COLO668 (cell line): ENCODE results near the gene SS18.

Experiments used
- DNase-seq: peaks from one replicate; lab custom pipeline; 2025; ENCODE audit not compliant: unreplicated experiment; lab: John Stamatoyannopoulos, UW

The SS18 gene

DNA sequence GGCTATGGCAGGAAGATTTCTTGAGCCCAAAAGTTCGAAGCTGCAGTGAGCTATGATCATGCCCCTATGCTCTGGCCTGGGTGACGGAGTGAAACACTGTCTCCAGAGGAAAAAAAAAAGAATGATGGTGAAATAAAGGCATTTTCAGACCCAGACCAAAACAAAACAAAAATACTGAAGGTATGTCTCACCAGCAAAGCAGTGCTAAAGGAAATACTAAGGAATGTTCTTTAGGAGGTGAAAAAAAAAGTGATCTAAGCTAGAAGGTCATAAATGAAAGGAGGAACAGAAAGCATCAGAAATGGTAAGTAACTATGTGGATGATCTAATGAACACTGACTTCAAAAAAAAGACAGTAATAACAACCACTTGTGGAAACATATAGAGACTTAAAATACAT is 18.7 kb downstream of the SS18 start:
- no peak for DNase-seq

DNA sequence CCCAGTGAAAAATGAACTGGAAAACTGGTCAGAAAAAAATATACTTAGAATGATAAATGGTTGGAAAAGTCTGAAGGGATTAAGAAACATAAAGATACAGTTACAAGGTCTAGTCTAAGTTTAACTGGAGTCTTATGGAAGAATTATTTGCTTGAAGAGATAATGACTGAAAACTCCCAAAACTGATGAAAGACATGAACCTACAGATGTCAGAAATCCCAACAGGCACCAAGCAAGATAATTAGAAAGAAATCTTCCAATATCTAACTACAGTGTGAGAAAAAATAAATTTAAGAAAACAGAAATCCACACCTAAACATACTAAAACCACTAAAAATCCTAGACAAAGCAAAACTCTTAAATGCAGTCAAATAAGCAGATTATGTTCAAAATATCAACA is 19.4 kb downstream of the SS18 start:
- no peak for DNase-seq

DNA sequence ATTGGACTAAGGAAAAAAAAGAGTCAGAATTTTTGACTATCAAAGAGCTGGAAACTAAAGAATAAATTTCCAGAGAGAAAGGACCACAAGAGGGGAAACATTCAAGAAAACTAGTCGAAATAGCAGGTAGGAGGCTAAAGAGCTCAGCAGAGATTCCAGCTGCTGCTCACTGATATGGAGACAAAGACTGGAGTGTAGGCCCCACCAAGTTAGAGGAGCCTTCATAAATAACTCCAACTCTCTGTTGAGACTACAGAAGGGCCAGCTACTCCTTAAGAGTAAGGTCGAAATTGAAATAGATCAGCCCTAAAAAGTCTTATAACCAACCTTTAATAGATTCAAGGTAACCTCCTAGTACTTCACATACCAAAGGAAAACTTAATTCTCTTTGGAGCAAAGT is 31.1 kb downstream of the SS18 start:
- no peak for DNase-seq

DNA sequence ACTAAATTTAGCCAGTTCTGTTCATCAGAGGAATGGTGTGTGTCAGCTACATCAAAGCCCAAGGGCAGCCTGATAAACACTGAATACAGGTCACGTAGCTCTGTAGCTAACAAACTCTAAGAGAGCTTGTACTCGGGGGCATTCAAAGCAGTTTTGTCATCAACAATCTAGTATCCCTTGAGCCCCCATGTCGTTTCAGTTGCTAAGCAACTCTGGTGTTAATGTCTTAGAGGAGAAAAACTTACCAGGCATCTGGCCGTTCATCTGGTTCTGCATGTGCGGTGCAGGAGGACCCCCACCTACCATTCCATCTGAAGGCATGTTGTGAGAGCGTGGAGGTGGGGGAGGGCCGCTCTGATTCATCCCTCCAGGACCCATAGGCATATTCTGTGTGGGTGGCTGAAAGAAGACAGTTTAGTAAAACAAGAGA is 33.1 kb downstream of the SS18 start:
- DNase-seq = no peak

DNA sequence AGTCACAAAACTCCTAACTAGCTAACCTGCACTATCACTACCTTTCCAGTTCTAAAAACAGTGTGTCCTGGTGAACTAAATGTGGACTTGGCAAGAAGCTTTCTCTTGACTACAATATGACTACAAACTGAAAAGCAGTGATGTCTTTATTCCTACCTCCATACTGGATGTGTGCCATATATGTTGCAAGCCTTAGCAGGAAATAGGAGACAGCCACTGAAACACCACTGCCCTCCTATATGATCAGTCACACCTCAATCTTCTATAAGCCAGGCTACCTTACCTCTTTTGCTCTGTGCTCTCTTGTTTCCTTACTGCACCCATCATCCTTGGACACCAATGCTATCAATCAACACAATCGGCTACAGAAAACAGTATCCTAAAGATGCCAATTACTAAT is 34.1 kb downstream of the SS18 start:
- DNase-seq = no peak

DNA sequence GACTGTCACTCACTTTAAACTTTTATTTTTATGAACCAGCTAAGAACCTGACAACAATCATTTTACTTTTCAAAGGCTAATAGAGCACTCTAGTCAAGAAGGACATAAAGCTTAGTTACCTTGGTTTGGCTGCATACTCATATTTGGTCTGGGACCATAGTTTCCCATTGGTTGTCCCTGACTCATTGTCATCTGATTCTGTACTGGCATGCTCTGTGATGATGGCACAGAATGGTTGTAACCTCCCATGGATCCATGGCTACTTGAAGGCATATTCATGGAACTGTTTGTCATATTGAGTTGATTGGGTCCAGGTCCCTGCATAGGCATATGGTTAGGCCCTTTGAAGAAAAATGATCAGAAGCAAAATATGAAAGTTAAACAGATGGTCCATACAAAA is 37.9 kb downstream of the SS18 start:
- DNase-seq = no peak

DNA sequence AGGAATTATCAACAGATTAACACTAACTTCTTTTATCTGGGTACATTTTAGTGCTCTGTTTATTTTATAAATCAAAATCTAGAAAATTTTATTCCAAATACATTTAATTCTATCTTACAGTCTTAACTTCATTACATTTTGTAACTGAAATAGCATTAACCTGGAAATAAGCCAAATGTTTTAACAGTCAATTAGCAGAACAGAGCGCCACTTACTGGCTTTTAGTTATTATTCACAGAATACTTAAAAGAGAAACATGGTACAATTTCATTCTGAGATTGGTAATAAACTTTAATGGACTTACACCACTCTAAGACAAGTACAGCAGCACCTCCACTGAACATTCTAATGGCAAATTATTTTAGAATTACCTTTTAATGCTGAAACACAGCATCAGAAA is 38.6 kb downstream of the SS18 start:
- DNase-seq = no peak

DNA sequence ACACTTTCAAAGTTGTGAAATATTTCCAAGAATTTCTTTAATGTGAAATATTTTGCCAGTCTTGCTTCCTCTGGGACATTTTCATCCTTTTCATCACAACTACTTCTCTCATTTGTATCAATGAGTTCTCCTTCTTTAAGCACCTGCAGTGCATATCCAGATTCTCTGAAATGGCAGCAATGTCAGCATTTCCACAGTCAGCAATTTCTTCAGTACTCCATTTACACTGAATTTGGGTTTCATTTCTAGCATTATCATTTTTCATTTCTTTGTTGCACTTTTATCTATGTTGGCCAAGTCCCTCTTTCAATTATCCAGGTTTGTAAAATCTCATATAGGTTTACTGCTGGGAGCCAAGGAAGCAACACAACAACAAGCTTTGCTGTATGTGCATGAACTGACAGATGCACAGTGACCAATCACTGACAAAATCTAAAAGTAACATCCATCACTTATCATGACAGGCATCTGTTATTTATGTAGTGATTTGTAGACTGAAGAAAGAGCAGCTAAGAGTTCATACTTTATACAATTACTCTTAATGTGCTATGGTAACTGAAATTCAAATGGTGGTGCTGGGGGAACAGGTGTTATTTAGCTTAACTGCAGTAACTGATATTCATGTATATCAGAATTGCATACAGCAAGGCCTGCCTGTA is 43.9 kb downstream of the SS18 start:
- DNase-seq = no peak

DNA sequence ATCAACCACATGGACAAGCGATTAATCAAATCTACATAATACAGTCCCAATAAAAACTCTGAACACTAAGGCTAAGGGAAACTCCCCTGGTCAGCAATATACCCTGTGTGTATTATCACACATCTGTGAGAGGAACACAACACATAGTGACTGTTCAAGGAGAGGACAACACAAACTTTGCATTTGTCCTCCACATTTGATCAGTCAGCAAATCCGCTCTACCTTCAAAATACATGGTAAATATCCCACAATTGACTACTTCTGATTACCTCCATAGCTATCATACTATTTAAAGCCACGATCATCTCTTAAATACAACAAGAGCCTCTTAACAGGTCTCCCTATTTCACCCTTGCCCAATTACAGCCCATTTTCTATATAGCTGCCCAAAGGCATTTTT is 45.6 kb downstream of the SS18 start:
- DNase-seq = no peak

DNA sequence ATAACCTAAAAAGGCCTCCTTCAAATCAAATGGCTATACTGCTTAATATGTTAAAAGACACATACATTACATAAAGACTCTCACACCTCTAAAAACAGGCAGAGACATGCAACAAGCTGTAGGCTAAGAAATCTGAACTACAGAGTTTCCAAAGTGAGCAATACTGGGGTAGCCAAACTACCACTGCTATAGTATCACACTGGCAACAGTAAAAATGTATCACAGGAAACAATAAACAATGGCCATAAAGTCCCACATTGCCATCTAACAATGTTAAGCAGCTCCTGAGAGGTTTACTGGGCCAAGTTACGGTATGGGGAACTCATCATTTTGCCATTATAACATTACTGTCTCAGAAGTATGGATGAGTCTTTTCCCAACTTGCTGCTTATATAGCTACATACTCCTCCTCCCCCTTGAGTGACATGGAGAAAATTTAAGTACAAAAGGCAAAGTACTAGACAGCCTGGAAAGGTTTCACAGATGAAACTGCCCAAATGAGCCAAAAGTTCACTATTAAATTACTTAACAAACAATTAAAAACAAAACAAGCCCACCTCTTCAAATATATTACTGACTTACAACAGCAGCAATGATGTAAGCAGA is 50.3 kb downstream of the SS18 start:
- no peak for DNase-seq

DNA sequence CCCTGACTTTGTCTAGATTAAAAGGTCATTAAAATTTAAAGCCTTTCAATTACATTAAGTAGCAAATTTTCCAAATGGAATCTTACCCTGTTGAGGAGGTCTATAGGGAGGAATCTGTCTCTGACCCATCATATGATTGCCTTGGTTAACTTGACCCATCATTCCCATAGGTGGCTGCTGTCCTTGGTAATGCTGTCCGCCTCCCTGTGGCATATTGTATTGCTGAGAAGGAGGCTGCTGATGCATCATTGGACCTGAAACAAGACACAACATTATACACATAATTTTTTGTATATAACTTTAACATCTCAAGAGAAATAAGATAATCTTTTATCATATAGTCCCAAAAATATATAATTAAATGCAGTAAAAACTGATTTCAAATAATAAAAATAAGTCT is 51.2 kb downstream of the SS18 start:
- DNase-seq = no peak

DNA sequence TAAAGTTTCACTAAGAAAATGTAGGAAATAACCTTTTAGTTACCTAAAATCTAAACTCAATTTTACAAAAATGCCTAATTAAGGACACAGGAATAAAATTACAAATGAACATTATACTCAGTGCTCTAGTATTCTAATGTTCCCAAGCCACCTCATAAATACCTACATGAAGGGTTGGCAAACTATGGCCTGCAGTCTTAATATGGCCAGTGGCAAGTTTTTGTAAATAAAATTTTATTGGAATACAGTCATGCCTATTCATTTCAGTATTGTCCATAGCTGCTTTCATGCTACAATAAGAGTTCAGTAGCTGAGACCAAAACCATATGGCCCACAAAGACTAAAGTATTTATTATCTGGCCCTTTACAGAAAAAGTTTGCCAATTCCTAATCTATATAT is 53.8 kb downstream of the SS18 start:
- no peak for DNase-seq

DNA sequence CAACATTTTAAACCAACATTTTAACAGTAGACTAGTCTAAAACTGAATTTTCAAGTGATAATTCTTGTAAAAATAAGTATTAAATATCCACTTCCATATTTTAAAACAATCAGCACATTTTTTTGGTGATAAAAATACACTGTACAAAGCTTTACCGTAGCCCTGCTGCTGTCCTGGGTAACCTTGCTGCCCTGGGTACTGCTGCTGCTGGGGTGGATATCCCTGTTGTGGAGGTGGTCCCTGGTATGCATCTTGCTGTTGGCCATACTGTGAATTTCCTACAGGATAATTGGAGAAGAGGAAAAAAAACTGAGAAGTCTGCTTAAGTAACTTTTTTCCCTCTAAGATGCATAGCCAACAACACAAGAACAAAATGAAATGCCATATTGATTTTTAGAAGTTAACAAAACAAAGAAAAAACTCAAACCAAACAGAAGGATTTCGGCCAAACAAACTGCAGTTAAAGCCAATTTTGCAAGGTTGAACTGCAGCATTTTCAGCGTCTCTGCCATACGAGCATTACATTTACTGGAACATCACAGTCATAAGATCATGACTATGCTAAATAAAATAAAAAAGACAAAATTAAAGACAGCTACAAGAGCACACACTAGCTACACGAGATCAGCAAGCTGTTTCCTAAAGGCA is 55.4 kb downstream of the SS18 start:
- DNase-seq = no peak

DNA sequence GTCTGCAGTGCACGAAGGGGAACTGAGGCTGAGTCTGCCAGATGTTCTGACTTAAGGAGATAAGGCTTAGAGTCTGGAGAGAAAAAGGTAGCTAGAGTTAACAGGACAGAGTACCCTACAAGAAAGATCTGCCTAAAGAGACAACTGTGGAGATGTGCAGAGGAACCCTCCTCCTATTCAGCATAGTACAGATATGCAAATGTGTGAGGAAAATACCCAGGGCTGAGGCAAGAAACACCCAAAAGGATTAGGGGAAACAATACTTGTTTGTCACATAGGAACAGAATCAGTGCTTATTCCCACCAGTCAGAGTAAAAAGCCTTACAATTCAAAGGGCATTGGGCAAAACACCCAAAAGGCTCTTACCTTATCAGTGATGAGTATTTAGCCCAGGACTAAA is 67.8 kb downstream of the SS18 start:
- DNase-seq = no peak

DNA sequence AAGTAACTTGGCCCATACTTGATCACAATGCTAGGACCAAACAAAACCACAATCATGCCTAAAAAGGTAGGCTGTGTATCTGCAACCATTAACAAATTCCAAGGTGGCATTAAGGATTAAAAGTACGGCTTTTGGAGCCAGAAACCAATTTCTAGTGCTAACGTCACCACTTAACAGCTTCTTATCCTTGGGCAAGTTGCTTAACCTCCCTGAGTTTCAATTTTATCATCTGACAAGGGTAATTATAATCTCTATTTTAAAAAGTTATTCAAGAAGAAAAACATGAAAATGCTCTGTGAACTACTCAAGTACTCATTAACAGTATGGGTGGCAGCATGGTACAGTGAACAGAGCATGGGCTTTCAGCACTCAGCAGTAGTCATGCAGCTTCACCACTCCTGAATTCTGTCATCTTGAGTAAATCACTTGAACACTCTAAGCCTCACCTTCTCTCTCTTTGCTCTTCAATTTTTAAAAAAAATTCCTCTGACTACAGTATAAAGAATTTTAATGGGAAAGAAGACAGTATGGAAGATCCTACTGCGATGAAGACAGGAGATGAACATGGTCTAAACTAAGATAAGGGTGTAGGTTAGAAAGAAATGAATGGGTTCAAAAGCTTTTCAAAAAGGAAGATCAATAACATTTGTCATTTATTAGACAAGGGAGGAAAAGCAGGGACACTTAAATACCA is 69.2 kb downstream of the SS18 start:
- no peak for DNase-seq

DNA sequence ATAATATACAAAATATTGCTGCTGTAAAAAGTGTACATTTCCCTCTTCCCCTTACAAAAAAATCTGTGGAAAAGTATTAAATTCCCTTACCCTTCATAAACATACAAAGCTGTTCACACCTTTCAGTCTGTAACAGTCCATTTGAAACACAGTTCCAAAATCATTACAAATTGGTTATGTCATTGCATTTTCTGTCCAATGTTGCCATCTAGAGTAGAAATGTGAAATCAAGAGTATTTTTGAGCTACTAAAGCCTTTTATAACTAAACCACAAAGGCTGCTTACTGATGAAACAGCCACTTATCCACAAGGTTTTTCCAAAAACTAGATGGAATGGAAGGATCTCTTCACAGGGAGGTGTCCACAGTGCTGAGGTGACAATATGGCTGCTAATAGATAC is 72.5 kb downstream of the SS18 start:
- no peak for DNase-seq

DNA sequence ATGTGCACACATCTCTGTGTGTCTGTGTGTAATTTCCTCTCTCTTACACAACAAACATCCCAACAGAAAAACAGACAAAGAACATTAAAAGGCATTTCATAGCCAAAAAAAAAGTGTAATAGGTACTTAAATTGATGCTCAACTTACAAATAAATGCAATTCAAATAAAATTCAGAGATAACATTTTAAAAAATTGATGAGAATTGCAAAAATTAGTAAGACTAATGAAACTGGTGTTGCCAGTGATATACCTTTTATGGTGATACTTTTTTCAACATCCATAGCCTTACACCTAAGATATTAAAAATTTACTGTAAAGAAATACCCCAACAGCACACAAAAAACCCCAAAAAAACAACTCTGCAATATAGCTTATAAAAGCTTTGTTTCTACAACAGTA is 76.0 kb downstream of the SS18 start:
- no peak for DNase-seq

DNA sequence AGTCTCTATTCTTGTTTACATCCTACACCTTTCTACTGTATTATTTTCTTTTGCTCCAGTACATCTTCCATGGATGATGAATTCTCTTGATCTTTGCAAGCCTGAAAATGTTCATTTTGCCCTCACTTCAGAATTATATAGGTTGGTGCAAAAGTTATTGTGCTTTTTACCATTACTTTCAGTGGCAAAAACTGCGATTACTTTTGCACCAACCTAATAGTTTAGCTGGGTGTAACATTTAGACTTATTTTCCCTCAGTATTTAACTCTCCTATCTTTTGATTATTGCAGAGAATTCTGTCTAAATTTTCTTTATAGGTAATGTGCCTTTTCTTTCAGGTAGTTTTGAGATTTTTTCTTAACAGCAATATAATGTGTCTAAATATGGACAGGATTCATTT is 81.8 kb downstream of the SS18 start:
- DNase-seq = no peak

DNA sequence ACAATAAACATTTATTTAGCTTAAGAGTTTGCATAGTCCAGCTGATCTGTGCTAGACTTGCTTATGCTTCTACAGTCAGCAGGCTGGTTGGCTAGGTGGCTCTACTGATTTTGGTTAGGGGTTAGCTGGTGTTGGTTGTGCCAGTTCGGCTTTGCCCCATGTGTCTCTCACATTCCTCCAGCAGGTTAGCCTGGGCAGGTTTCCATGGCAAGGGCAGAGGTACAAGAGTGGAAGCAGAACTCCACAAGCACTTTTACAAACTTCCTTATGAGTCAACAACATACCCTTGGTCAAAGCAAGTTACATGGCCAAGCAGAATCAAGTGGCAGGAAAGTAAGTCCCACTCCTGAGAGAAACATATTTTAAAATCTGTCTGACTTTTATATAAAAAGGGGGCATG is 82.3 kb downstream of the SS18 start:
- DNase-seq = no peak

DNA sequence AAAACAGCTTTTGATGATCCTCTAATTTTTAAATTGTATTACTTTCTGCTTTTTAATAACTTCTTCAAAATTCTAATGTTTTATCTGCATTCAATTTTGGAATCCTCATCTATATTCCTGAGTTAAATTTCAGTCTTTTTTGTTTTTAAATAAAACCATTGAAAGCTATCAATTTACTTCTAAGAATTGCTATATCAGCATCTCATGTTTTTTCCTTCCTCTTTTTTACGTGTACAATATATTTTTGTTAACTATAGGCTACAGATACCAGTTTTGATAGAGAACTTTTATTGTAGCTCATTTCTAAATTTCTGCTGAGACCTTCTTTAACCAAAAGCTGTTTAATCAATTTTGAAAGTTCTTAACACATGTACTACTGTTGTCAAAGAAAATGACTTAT is 84.5 kb downstream of the SS18 start:
- no peak for DNase-seq

DNA sequence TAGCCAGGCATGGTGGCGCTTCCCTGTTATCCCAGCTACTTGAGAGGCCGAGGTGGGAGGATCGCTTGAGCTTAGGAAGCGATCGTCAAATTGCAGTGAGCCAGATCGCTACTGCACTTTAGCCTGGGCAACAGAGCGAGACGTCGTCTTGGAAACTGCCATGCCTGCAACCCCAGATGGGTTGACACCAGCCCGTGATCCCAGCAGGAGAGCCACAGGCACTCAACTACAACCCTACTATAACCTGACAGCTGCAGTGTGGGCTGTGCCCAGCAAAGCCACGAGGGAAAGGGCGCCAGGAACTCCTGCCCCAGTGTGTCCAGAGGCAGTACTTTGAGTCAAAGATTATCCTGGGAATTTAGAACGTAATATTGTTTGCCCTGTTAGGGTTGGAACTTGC is 85.6 kb downstream of the SS18 start:
- peak; percentile 14 for DNase-seq

DNA sequence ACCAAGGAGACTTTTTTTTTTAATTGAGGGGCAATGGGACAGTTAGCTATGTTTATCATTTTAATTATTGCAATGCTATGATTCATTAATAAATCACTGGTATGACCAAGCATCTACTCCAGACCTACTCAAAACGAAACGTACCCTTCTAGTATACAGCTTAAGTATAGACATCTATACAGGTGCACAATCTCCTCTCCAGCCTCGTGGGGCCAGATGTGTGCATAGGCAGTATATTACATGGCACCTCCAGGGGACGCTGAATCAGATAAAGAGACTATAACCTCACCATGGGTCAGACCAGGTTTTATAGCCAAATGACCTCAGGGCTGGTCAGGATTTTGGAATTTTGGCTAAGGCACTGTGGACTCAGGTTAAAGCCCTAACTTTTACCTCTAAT is 86.6 kb downstream of the SS18 start:
- no peak for DNase-seq
